Mesenteric fat pad (tissue), 1 donor: ENCODE measurements around the gene OR2AP1. TPM values are rescaled to one million over a fixed set of nuclear protein-coding genes. Genes with fewer than 3 reads are reported as not detected.
"Not testable (repeated sequence)": the region's sequence is repeated elsewhere in the genome, so short reads cannot be mapped to it uniquely, and the experiment has no call there.

Source experiments
- DNase-seq: peaks from one replicate; pipeline ENCODE4 v3.0.0-alpha.2; 2020; ENCODE audit warnings: low spot score
- long read RNA-seq: library from polyadenylated mRNA; unstranded; transcript quantifications from one replicate; pipeline ENCODE4 v2.0.0, GENCODE V29; 2020
- total RNA-seq: library from RNA; stranded (reverse); fragmentation: NEBNext Ultra II Directional; extraction: Animal tissue kit (Norgen Biotek cat#: 25700); gene quantifications from one replicate; pipeline ENCODE4 v1.2.1, GENCODE V29; 2021
- donor health status: DM: yes; HTN: yes; CAD: no.

The OR2AP1 gene
- not detected for total RNA-seq
- long read RNA-seq, result 0 reads

GRCh38 chr12:55572168-55572567, at the start of gene OR2AP1:
TSS of gene OR2AP1 (plus strand) at chr12:55572468. CDS start at chr12:55574415, 1,947 bp downstream.
- no peak for DNase-seq

DNA sequence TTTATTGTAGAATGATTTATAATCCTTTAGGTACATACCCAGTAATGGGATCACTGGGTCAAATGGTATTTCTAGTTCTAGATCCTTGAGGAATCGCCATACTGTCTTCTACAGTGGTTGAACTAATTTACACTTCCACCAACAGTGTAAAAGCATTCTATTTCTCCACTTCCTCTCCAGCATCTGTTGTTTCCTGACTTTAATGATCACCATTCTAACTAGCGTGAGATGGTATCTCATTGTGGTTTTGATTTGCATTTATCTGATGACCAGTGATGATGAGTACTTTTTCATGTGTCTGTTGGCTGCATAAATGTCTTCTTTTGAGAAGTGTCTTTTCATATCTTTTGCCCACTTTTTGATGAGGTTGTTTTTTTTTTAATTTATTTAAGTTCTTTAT, 24.0 kb upstream of the OR2AP1 start:
- not testable (repeated sequence) for DNase-seq

- no peak for DNase-seq
Measured at GRCh38 chr12:55548756-55549155, 23.5 kb upstream of the OR2AP1 start.

- no peak for DNase-seq
Measured at GRCh38 chr12:55549302-55549701, 23.0 kb upstream of the OR2AP1 start, which contains the start of gene OR6C4. TSS of gene OR6C4 (plus strand) at chr12:55549602. CDS start at chr12:55551227, 1,625 bp downstream.

DNA sequence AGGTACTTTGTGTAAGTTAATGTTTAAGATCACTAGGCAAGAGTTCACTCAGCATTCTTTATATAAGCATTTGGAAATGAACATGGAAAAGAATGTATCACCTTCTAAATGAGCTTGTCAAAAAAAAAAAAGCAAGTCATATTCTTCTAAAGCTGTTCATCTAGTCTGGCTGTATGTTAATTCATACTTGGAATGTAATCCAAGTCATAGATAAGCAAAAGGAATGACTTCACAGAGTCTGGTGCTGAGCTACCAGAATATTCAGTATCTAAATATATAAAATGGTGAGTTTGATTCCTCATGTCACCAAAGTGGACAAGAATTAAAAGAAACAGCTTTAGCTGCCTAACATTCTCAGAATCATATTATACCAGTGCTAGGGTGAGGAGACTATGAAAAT, 18.0 kb upstream of the OR2AP1 start:
- no peak for DNase-seq

- DNase-seq, result not testable (repeated sequence)
Measured at GRCh38 chr12:55570060-55570459, 2.2 kb upstream of the OR2AP1 start.

GRCh38 chr12:55570689-55571088, 1.6 kb upstream of the OR2AP1 start:
- DNase-seq, result not testable (repeated sequence)

DNA sequence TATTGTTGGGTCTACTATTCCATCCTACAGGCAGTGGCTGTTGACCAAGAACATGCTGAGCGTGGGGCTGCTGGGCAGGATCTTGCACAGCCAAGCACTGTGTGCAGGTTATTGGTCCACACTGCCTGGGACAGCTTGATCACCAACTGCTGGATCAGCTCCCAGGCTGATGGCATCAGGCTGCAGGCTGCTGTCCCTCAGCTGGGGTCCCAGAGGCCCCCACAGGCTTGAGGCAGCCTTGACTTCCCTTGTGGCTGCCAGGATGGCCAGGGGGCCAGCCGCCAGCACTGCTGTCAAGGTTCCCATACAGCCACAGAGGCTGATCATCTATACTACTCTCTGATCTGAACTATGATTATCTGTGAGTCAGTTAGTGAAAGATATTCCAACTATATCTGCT, 9.8 kb downstream of the OR2AP1 start:
- no peak for DNase-seq

DNA sequence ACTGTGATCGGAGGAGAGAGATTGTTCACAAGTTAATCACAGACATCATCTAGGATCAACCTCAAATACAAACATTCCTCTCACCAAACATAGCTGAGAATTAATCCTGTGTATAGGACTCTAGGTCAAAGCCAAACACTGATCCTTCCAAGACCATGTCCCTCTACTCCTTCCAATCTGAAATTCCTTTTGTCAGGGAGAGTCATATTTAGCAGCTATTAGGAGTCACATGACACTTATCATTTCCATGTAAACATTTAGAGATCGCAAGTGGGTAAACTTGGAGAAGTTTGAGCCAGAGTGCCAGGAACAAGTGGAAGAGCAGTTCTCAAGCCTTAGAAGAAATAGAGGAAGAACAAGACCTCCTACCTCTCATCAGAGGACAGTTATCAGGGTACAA, 13.5 kb downstream of the OR2AP1 start:
- no peak for DNase-seq

GRCh38 chr12:55590152-55590551, 17.9 kb downstream of the OR2AP1 start:
- not testable (repeated sequence) for DNase-seq

DNA sequence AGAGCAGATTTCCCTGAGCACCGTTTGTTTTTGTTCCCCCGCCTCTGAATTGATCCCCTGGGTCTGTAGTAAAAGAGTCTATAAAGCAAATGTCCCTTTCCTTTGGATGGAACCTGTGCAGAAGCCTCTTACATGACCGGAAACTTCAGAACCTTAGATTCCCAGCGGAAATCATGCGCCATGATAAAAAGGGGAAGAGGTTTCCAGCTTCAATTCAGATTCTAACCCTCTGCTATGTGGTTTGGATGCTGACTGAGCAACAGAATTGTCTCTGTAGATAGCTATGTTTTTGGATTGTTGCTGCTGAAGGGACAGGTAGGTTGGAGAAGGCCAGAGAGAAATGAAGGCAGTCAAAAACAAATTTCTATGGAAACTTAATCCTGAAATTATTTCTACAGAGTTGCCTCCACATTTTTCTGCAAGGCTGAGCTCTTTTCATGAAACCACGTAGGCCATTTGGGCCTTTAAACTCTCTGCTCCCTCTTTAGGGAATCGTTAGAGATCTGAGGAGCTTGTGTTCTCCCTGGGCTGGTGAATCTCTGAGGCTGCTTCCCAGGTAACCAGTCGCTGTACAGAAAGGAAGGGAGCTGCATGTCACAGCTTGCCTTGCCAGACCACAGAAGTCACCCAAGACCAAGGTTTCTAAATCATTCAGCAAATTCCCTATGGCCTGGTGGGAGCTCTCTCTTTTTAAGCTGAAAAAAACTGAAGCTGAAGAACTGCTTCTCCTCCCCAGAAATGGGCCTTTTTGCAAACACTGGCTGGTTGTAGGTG, 35.7 kb downstream of the OR2AP1 start:
- no peak for DNase-seq

DNA sequence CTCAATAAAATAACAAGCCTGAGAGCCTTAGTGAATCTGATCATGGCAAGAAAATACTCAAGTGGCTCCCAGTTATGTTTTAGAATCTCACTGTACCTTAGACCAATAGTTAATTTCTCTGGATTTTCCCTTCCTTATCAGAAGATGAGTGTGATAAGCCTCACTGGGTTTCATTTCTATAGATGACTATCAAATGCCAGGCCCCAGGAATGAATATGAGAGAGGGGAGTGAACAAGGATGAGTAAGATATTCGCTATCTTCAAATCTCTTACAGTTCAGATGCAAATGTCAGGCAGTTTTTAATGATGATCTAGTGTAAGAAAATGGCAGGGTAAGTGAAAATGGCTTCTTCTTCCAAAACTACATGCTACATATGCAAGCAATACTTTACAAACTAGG, 38.3 kb downstream of the OR2AP1 start:
- no peak for DNase-seq

GRCh38 chr12:55612646-55613045, 40.4 kb downstream of the OR2AP1 start:
- no peak for DNase-seq

- DNase-seq, result no peak
Measured at GRCh38 chr12:55614764-55615163, 42.5 kb downstream of the OR2AP1 start.

GRCh38 chr12:55619354-55620138, 47.3 kb downstream of the OR2AP1 start:
- DNase-seq, result no peak

- no peak for DNase-seq
Measured at GRCh38 chr12:55624056-55624455, 51.8 kb downstream of the OR2AP1 start.

Other genes starting within 250 kb of the OR2AP1 start
- not detected for gene OR6C3, start 241.7 kb upstream of the OR2AP1 start, total RNA-seq
- gene OR6C75, start 209.5 kb upstream of the OR2AP1 start, total RNA-seq, result not detected
- gene OR6C65, start 171.9 kb upstream of the OR2AP1 start, total RNA-seq, result not detected
- gene OR6C76, start 146.2 kb upstream of the OR2AP1 start, total RNA-seq, result not detected
- not detected for gene OR6C2, start 128.4 kb upstream of the OR2AP1 start, total RNA-seq
- not detected for gene OR6C70, start 102.3 kb upstream of the OR2AP1 start, total RNA-seq
- not detected for gene OR6C68, start 80.1 kb upstream of the OR2AP1 start, total RNA-seq
- not detected for gene OR6C4, start 22.9 kb upstream of the OR2AP1 start, total RNA-seq
- not detected for gene OR10P1, start 64.4 kb downstream of the OR2AP1 start, total RNA-seq
- gene ITGA7, start 135.4 kb downstream of the OR2AP1 start, total RNA-seq, result 536 TPM
- 136 TPM for gene BLOC1S1, start 143.6 kb downstream of the OR2AP1 start, total RNA-seq
- 123 TPM for gene RDH5, start 147.9 kb downstream of the OR2AP1 start, total RNA-seq
- gene CD63, start 156.5 kb downstream of the OR2AP1 start, total RNA-seq, result 1,545 TPM
- 5.8 TPM for gene GDF11, start 170.7 kb downstream of the OR2AP1 start, total RNA-seq
- 39.0 TPM for gene SARNP, start 245.3 kb downstream of the OR2AP1 start, total RNA-seq
- 49.7 TPM for gene ORMDL2, start 245.6 kb downstream of the OR2AP1 start, total RNA-seq